ENCODE measurements around the gene ELFN1.

The ELFN1 gene

GRCh38 chr7:1740214-1740613 lies 70.1 kb downstream of the ELFN1 start:
- no peak overlapping the region for H3K23ac ChIP-seq (ENCODE audit: low read length)
- no peak overlapping the region for H3K56ac ChIP-seq (ENCODE audit: low read length)
- H3K27ac ChIP-seq (ENCODE audit: low read depth, low read length), result no peak overlapping the region
- H3K4ac ChIP-seq (ENCODE audit: low read depth, low read length), result no peak overlapping the region
- no peaks in the 10 kb centered on the region for H3K4me1 ChIP-seq (ENCODE audit: control insufficient read depth, low read depth, low read length)
- no peak overlapping the region for H2AK5ac ChIP-seq (ENCODE audit: low read length)
- H4K5ac ChIP-seq (ENCODE audit: low read length), result no peak overlapping the region
- H3K4me3 ChIP-seq (ENCODE audit: low read length), result no peak overlapping the region
- no peak overlapping the region for H3K4me2 ChIP-seq (ENCODE audit: low read length)
- H2BK5ac ChIP-seq (ENCODE audit: low read length), result no peak overlapping the region
- H4K8ac ChIP-seq (ENCODE audit: low read depth, low read length), result no peak overlapping the region
- no peak overlapping the region for H2BK120ac ChIP-seq (ENCODE audit: low read depth, low read length)
- H3K79me2 ChIP-seq (ENCODE audit: control insufficient read depth, insufficient read depth, low read length), result no peaks in the 10 kb centered on the region
- no peaks in the 10 kb centered on the region for H3K27me3 ChIP-seq (ENCODE audit: insufficient read depth, low read length, poor library complexity)
- no CpG with 5 or more reads among the region's 17 CpGs for WGBS (ENCODE audit: extremely low coverage, insufficient coverage, low lambda C conversion rate)
- H2BK15ac ChIP-seq (replicated peaks; ENCODE audit: low read depth), result no peak overlapping the region
- no peak for DNase-seq
- H3K79me1 ChIP-seq (ENCODE audit: low read length), result no peaks in the 10 kb centered on the region
- H3K9ac ChIP-seq (ENCODE audit: low read length), result no peak overlapping the region
- no peak overlapping the region for H3K18ac ChIP-seq (ENCODE audit: low read length)
- no peaks in the 10 kb centered on the region for H3K36me3 ChIP-seq (ENCODE audit: control insufficient read depth, insufficient read depth, low read length)

GRCh38 chr7:1741246-1741645 lies 71.2 kb downstream of the ELFN1 start:
- no peak overlapping the region for H3K23ac ChIP-seq (ENCODE audit: low read length)
- no peak overlapping the region for H3K27ac ChIP-seq (ENCODE audit: low read depth, low read length)
- H2AK5ac ChIP-seq (ENCODE audit: low read length), result no peak overlapping the region
- no peak overlapping the region for H3K4me2 ChIP-seq (ENCODE audit: low read length)
- H3K4me1 ChIP-seq (ENCODE audit: control insufficient read depth, low read depth, low read length), result no peaks in the 10 kb centered on the region
- H2BK5ac ChIP-seq (ENCODE audit: low read length), result no peak overlapping the region
- no peaks in the 10 kb centered on the region for H3K79me1 ChIP-seq (ENCODE audit: low read length)
- H3K27me3 ChIP-seq (ENCODE audit: insufficient read depth, low read length, poor library complexity), result no peaks in the 10 kb centered on the region
- H4K8ac ChIP-seq (ENCODE audit: low read depth, low read length), result no peak overlapping the region
- H3K4ac ChIP-seq (ENCODE audit: low read depth, low read length), result no peak overlapping the region
- no peaks in the 10 kb centered on the region for H3K79me2 ChIP-seq (ENCODE audit: control insufficient read depth, insufficient read depth, low read length)
- H3K4me3 ChIP-seq (ENCODE audit: low read length), result no peak overlapping the region
- no CpG with 5 or more reads among the region's 8 CpGs for WGBS (ENCODE audit: extremely low coverage, insufficient coverage, low lambda C conversion rate)
- no peak overlapping the region for H3K9ac ChIP-seq (ENCODE audit: low read length)
- H3K56ac ChIP-seq (ENCODE audit: low read length), result no peak overlapping the region
- H3K18ac ChIP-seq (ENCODE audit: low read length), result no peak overlapping the region
- H3K36me3 ChIP-seq (ENCODE audit: control insufficient read depth, insufficient read depth, low read length), result no peaks in the 10 kb centered on the region
- no peak overlapping the region for H4K5ac ChIP-seq (ENCODE audit: low read length)
- H2BK120ac ChIP-seq (ENCODE audit: low read depth, low read length), result no peak overlapping the region
- no peak overlapping the region for H2BK15ac ChIP-seq (replicated peaks; ENCODE audit: low read depth)
- DNase-seq, result no peak

- H3K4me1 ChIP-seq (ENCODE audit: control insufficient read depth, low read depth, low read length), result no peaks in the 10 kb centered on the region
- H3K4me3 ChIP-seq (ENCODE audit: low read length), result no peak overlapping the region
- no peak overlapping the region for H3K4me2 ChIP-seq (ENCODE audit: low read length)
- no peak overlapping the region for H3K27ac ChIP-seq (ENCODE audit: low read depth, low read length)
- H3K23ac ChIP-seq (ENCODE audit: low read length), result no peak overlapping the region
- no peak overlapping the region for H4K5ac ChIP-seq (ENCODE audit: low read length)
- H3K4ac ChIP-seq (ENCODE audit: low read depth, low read length), result no peak overlapping the region
- H3K79me2 ChIP-seq (ENCODE audit: control insufficient read depth, insufficient read depth, low read length), result no peaks in the 10 kb centered on the region
- no peak for DNase-seq
- no peak overlapping the region for H2AK5ac ChIP-seq (ENCODE audit: low read length)
- H2BK15ac ChIP-seq (replicated peaks; ENCODE audit: low read depth), result no peak overlapping the region
- no peak overlapping the region for H3K9ac ChIP-seq (ENCODE audit: low read length)
- H2BK5ac ChIP-seq (ENCODE audit: low read length), result no peak overlapping the region
- H3K27me3 ChIP-seq (ENCODE audit: insufficient read depth, low read length, poor library complexity), result no peaks in the 10 kb centered on the region
- H3K79me1 ChIP-seq (ENCODE audit: low read length), result no peaks in the 10 kb centered on the region
- H4K8ac ChIP-seq (ENCODE audit: low read depth, low read length), result no peak overlapping the region
- H3K36me3 ChIP-seq (ENCODE audit: control insufficient read depth, insufficient read depth, low read length), result no peaks in the 10 kb centered on the region
- no CpG with 5 or more reads among the region's 33 CpGs for WGBS (ENCODE audit: extremely low coverage, insufficient coverage, low lambda C conversion rate)
- no peak overlapping the region for H3K56ac ChIP-seq (ENCODE audit: low read length)
- H2BK120ac ChIP-seq (ENCODE audit: low read depth, low read length), result no peak overlapping the region
- H3K18ac ChIP-seq (ENCODE audit: low read length), result no peak overlapping the region
Measured at GRCh38 chr7:1741751-1742554, 71.9 kb downstream of the ELFN1 start.

GRCh38 chr7:1742555-1743303 lies 72.7 kb downstream of the ELFN1 start:
- Histone ChIP-seq H3K27me3 (ENCODE audit: insufficient read depth, low read length, poor library complexity) (no peaks in the 10 kb centered on the region), H3K79me1 (ENCODE audit: low read length) (no peaks in the 10 kb centered on the region), H2BK5ac (ENCODE audit: low read length) (no peak overlapping the region), H3K36me3 (ENCODE audit: control insufficient read depth, insufficient read depth, low read length) (no peaks in the 10 kb centered on the region), H2BK120ac (ENCODE audit: low read depth, low read length) (no peak overlapping the region), H4K8ac (ENCODE audit: low read depth, low read length) (no peak overlapping the region), H2BK15ac (replicated peaks; ENCODE audit: low read depth) (no peak overlapping the region), H3K23ac (ENCODE audit: low read length) (no peak overlapping the region), H3K18ac (ENCODE audit: low read length) (no peak overlapping the region), H3K4ac (ENCODE audit: low read depth, low read length) (no peak overlapping the region), H3K56ac (ENCODE audit: low read length) (no peak overlapping the region), H3K79me2 (ENCODE audit: control insufficient read depth, insufficient read depth, low read length) (no peaks in the 10 kb centered on the region), H3K9ac (ENCODE audit: low read length) (no peak overlapping the region), H4K5ac (ENCODE audit: low read length) (no peak overlapping the region), H3K4me3 (ENCODE audit: low read length) (no peak overlapping the region), H3K4me1 (ENCODE audit: control insufficient read depth, low read depth, low read length) (no peaks in the 10 kb centered on the region), H2AK5ac (ENCODE audit: low read length) (no peak overlapping the region), H3K4me2 (ENCODE audit: low read length) (no peak overlapping the region), H3K27ac (ENCODE audit: low read depth, low read length) (no peak overlapping the region)
- DNase-seq, result no peak
- WGBS (ENCODE audit: extremely low coverage, insufficient coverage, low lambda C conversion rate), result no CpG with 5 or more reads among the region's 28 CpGs

GRCh38 chr7:1743481-1744230 lies 73.6 kb downstream of the ELFN1 start:
- Histone ChIP-seq H4K8ac (ENCODE audit: low read depth, low read length) (no peak overlapping the region), H2BK5ac (ENCODE audit: low read length) (no peak overlapping the region), H3K56ac (ENCODE audit: low read length) (no peak overlapping the region), H3K36me3 (ENCODE audit: control insufficient read depth, insufficient read depth, low read length) (no peaks in the 10 kb centered on the region), H3K79me2 (ENCODE audit: control insufficient read depth, insufficient read depth, low read length) (no peaks in the 10 kb centered on the region), H3K23ac (ENCODE audit: low read length) (no peak overlapping the region), H3K9ac (ENCODE audit: low read length) (no peak overlapping the region), H3K4me2 (ENCODE audit: low read length) (no peak overlapping the region), H3K4me3 (ENCODE audit: low read length) (no peak overlapping the region), H3K79me1 (ENCODE audit: low read length) (no peaks in the 10 kb centered on the region), H4K5ac (ENCODE audit: low read length) (no peak overlapping the region), H3K18ac (ENCODE audit: low read length) (no peak overlapping the region), H3K4me1 (ENCODE audit: control insufficient read depth, low read depth, low read length) (no peaks in the 10 kb centered on the region), H3K27ac (ENCODE audit: low read depth, low read length) (no peak overlapping the region), H2BK15ac (replicated peaks; ENCODE audit: low read depth) (no peak overlapping the region), H3K4ac (ENCODE audit: low read depth, low read length) (no peak overlapping the region), H3K27me3 (ENCODE audit: insufficient read depth, low read length, poor library complexity) (no peaks in the 10 kb centered on the region), H2AK5ac (ENCODE audit: low read length) (no peak overlapping the region), H2BK120ac (ENCODE audit: low read depth, low read length) (no peak overlapping the region)
- DNase-seq, result no peak
- WGBS (ENCODE audit: extremely low coverage, insufficient coverage, low lambda C conversion rate), result no CpG with 5 or more reads among the region's 37 CpGs

Data from mesendoderm (in vitro differentiated cells).